Small intestine (tissue), 7 donors: Measurements from ENCODE around the gene ITK. TPM values are rescaled to one million over a fixed set of nuclear protein-coding genes. Genes with fewer than 3 reads are reported as not detected.
A peak's percentile ranks its signal among the peaks of the same experiment; 100 is the strongest.
"Not testable (repeated sequence)": the region's sequence is repeated elsewhere in the genome, so short reads cannot be mapped to it uniquely, and the experiment has no call there.

Experiments used
- DNase-seq, 2 donors: peaks; one replicate each; pipeline versions ENCODE4 v3.0.0 to v3.0.0-alpha.2; 2013
- FAIRE-seq: peaks from 2 replicates; lab custom pipeline; 2012; peaks lifted over from hg19 to GRCh38; lab: Jason Lieb, UNC
- H3K27ac ChIP-seq, 3 donors: one replicate each; pipeline ENCODE4 v1.5.1; 2013; ENCODE audit warnings: low read length in 2 of 3, mild to moderate bottlenecking in 2 of 3, control low read depth in 1 of 3, inconsistent platforms in 1 of 3, low read depth in 1 of 3, moderate library complexity in 1 of 3
- H3K27me3 ChIP-seq, 3 donors: one replicate each; pipeline ENCODE4 v1.6.1; 2013; ENCODE audit warnings: low read length in 3 of 3, inconsistent platforms in 1 of 3; ENCODE audit not compliant: control insufficient read depth in 3 of 3, insufficient read depth in 3 of 3
- H3K36me3 ChIP-seq, 3 donors: one replicate each; pipeline ENCODE4 v1.6.1; 2013; ENCODE audit warnings: low read length in 3 of 3, inconsistent platforms in 1 of 3, low read depth in 1 of 3, mild to moderate bottlenecking in 1 of 3, moderate library complexity in 1 of 3; ENCODE audit not compliant: control insufficient read depth in 3 of 3, insufficient read depth in 2 of 3
- H3K4me1 ChIP-seq, 3 donors: one replicate each; pipeline ENCODE4 v1.6.1; 2013; ENCODE audit warnings: low read length in 2 of 3, inconsistent platforms in 1 of 3, low read depth in 1 of 3, mild to moderate bottlenecking in 1 of 3, moderate library complexity in 1 of 3; ENCODE audit not compliant: control insufficient read depth in 3 of 3, insufficient read depth in 2 of 3
- H3K4me3 ChIP-seq, 3 donors: one replicate each; pipeline ENCODE4 v1.5.1; 2013; ENCODE audit warnings: low read length in 3 of 3, control low read depth in 1 of 3, inconsistent platforms in 1 of 3, low read depth in 1 of 3, mild to moderate bottlenecking in 1 of 3, moderate library complexity in 1 of 3
- H3K9me3 ChIP-seq, 2 donors: one replicate each; pipeline ENCODE4 v1.6.1; 2013; ENCODE audit warnings: low read depth in 1 of 2, low read length in 1 of 2; ENCODE audit not compliant: control insufficient read depth in 2 of 2, insufficient read depth in 1 of 2
- WGBS, 3 donors: extraction: QIAGEN DNeasy Blood & Tissue Kit; methylation state at CpG; one replicate each; pipeline ENCODE4 v1.1.7; 2013; 5-methylcytosine and 5-hydroxymethylcytosine counted together
- polyA plus RNA-seq, 4 donors: library from polyadenylated mRNA; stranded (reverse) in 3 of 4; unstranded in 1 of 4; fragments of 200-250 nt in 3 of 4; fragments of 120-200 nt in 1 of 4; gene quantifications; one replicate each; pipeline versions ENCODE4 v1.2.1 to v1.2.3, GENCODE V29; 2013
- donor health status: healthy with polysubstance abuse.
- donor health status: control.
- donor health status: control.
- donor health status: Bipolar disorder and iron deficiency.
- donor health status: healthy.

The ITK gene
- polyA plus RNA-seq, 4 donors, result 0.67 to 2.7 (median 1.4) TPM

- not testable (repeated sequence) for H3K27me3 ChIP-seq, FAIRE-seq, H3K4me3 ChIP-seq, H3K9me3 ChIP-seq, DNase-seq, H3K4me1 ChIP-seq, H3K36me3 ChIP-seq, H3K27ac ChIP-seq
- WGBS, 3 donors, result 57 to 81% (median 67%) methylated on average over 1 of the region's 1 CpG
These were observed 30.0 kb downstream of the ITK start for GRCh38 chr5:157210652-157211051.

- WGBS, 3 donors, result 87 to 91% (median 89%) methylated on average over 5 of the region's 5 CpGs
- no peaks in the 10 kb centered on the region for H3K27me3 ChIP-seq
- no peak for DNase-seq
- no peaks in the 10 kb centered on the region for H3K4me1 ChIP-seq
- no peaks in the 10 kb centered on the region for H3K36me3 ChIP-seq
- H3K4me3 ChIP-seq, result no peak overlapping the region
- H3K27ac ChIP-seq, result no peak overlapping the region
- no peaks in the 10 kb centered on the region for H3K9me3 ChIP-seq
- FAIRE-seq, result no peak
These were observed 31.7 kb downstream of the ITK start for GRCh38 chr5:157212307-157212706.

- Histone ChIP-seq H3K27me3 (no peaks in the 10 kb centered on the region), H3K27ac (no peak overlapping the region), H3K4me1 (peaks cover 0 to 3% (median 0%) of the 10 kb centered on the region in 3 donors), H3K36me3 (no peaks in the 10 kb centered on the region), H3K9me3 (no peaks in the 10 kb centered on the region), H3K4me3 (no peak overlapping the region)
- FAIRE-seq, result no peak
- 75 to 86% (median 82%) methylated on average over 7 of the region's 7 CpGs for WGBS, 3 donors
- no peak for DNase-seq
These were observed 33.0 kb downstream of the ITK start for GRCh38 chr5:157213527-157214243.

GRCh38 chr5:157214415-157214814, 33.8 kb downstream of the ITK start:
- no peak overlapping the region for H3K27ac ChIP-seq
- no peaks in the 10 kb centered on the region for H3K27me3 ChIP-seq
- DNase-seq (no peak), FAIRE-seq (no peak)
- H3K9me3 ChIP-seq, result no peaks in the 10 kb centered on the region
- H3K36me3 ChIP-seq, result no peaks in the 10 kb centered on the region
- no peak overlapping the region for H3K4me3 ChIP-seq
- H3K4me1 ChIP-seq, result peaks cover 0 to 3% (median 0%) of the 10 kb centered on the region in 3 donors

GRCh38 chr5:157214861-157215513, 34.3 kb downstream of the ITK start:
- Histone ChIP-seq H3K4me1 (peaks cover 0 to 3% (median 0%) of the 10 kb centered on the region in 3 donors), H3K9me3 (no peaks in the 10 kb centered on the region), H3K27ac (no peak overlapping the region), H3K4me3 (no peak overlapping the region), H3K36me3 (no peaks in the 10 kb centered on the region), H3K27me3 (no peaks in the 10 kb centered on the region)
- 72 to 82% (median 79%) methylated on average over 10 of the region's 10 CpGs for WGBS, 3 donors
- FAIRE-seq (no peak), DNase-seq (peak in 1 of 2 donors; percentile 28)

- H3K27ac ChIP-seq, result no peak overlapping the region
- no peak for DNase-seq
These were observed 35.0 kb downstream of the ITK start for GRCh38 chr5:157215514-157216167.

GRCh38 chr5:157216391-157217142, 35.9 kb downstream of the ITK start:
- FAIRE-seq (no peak), DNase-seq (no peak)
- 74 to 81% (median 75%) methylated on average over 6 of the region's 6 CpGs for WGBS, 3 donors
- Histone ChIP-seq H3K36me3 (no peaks in the 10 kb centered on the region), H3K27me3 (no peaks in the 10 kb centered on the region), H3K4me3 (no peak overlapping the region), H3K9me3 (no peaks in the 10 kb centered on the region), H3K4me1 (peaks cover 0 to 3% (median 0%) of the 10 kb centered on the region in 3 donors), H3K27ac (no peak overlapping the region)

More at GRCh38 chr5:157215514-157216167, 35.0 kb downstream of the ITK start:
- Histone ChIP-seq H3K9me3 (no peaks in the 10 kb centered on the region), H3K4me1 (peaks cover 0 to 3% (median 0%) of the 10 kb centered on the region in 3 donors), H3K27me3 (no peaks in the 10 kb centered on the region), H3K4me3 (no peak overlapping the region), H3K36me3 (no peaks in the 10 kb centered on the region)
- 67 to 73% (median 71%) methylated on average over 5 of the region's 5 CpGs for WGBS, 3 donors
- no peak for FAIRE-seq
